ENCODE data around the gene DDX41.

The DDX41 gene

DNA sequence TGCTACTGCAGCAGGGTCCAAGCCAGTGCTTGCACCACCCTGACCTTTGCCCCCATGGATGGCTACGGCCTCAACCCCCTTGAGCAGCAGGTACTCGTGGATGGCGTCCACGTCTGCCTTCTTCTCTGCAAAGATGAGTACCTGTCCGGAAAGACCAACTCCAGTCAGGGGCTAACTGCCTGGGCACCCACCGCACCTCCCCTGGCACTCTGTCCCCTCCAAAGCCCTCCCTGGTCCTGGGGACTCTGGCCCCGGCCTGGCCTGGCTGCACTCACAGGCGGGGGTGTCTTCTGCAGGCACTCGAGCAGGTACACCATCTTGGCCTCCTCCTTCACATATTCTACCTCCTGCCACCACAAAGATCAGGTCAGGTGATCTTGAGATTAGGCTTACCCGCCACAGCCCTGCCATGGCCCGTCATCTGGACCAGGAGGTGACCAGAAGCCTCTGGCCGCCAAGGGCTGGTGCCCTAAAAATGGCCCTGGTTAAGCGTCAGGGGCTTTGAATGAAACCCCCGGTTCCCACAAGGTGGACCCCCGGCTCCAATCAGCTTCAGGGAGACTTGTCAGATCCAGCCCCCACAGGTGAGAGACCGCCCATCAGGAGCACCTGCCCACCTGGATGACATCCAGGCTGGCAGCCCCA, 3.9 kb downstream of the DDX41 start:
- no peak for DNase-seq (ENCODE audit: low read depth)

- DNase-seq (ENCODE audit: low read depth): no peak
Observed at GRCh38 chr5:177511796-177512675, 4.7 kb downstream of the DDX41 start.

GRCh38 chr5:177511181-177511580, 5.6 kb downstream of the DDX41 start:
- DNase-seq (ENCODE audit: low read depth): no peak

- DNase-seq (ENCODE audit: low read depth): no peak
Observed at GRCh38 chr5:177510567-177511053, 6.2 kb downstream of the DDX41 start.

DNA sequence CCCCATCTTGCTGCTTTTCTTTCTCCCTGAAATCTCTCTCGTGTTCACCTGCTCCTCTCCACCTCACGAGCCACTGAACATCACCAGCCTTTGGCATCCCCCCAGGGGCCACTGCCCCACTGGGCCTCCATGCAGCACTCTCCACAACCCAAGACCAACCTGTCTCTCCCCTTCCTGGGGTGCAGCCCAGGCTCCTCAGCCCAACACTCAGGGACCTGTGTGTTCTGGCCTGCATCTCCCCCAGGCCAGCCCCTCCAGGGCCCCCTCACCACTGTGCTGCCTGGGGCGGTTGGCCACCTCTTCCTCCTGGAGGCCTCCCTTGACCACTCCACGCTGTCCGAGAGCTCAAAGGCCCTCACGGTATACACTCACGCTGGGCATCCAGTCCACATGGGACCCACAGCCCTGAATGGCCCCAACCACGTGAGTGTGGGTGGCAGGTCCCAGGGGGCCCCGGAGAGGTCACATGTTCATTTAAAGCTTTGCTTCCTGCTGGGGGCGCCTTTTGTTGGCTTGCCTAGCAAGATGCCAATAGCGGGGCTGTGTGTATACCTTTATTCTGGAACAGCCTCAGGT, 6.7 kb downstream of the DDX41 start:
- DNase-seq (ENCODE audit: low read depth): no peak

GRCh38 chr5:177509381-177509951, 7.3 kb downstream of the DDX41 start, which contains the start of gene DOK3:
DOK3 (minus strand) TSS chr5:177509826; CDS start chr5:177509540, 286 bp downstream.
- DNase-seq (ENCODE audit: low read depth): no peak

DNA sequence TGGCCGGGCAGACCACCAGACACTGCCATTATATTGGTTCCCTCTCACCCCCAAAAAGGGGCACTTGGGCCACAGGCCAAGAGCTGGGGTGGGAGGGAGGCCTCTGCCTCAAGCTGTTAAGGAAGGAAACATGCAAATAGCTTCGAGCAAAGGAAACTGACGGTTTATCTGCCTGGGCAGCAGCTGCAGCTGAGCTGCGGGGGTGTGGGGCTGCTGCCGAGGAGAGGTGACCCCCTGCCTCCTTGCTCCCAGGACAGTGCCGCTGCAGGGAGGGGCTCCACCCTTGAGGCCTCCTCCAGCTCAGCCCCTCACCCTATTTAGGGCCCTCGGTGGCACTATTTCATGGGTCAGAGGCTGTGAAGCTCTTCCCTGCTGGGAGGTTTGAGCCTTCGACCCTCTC, 7.9 kb downstream of the DDX41 start:
- DNase-seq (ENCODE audit: low read depth): no peak

DNA sequence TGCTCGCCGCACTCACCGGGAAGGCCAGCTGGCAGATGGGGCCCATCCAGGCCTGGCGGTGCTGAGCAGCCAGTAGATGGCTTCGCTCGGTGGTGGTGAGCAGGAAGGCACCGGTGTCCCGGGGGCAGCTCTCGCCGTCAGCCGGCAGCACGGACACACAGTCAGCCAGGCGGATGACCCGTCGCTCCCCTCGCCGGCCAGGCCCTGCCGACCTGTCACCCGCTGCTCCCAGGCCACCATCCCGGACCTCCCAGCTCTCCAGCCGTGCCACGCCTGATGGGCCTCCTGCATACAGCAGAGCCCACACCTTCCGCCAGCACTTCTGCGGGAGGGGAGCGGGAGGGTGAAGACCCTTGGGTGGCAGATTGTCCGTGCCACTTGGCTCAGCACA, 8.5 kb downstream of the DDX41 start:
- DNase-seq (ENCODE audit: low read depth): no peak

GRCh38 chr5:177507596-177508220, 9.1 kb downstream of the DDX41 start:
- no peak for DNase-seq (ENCODE audit: low read depth)

- DNase-seq (ENCODE audit: low read depth): no peak
Observed at GRCh38 chr5:177507165-177507564, 9.6 kb downstream of the DDX41 start.

DNA sequence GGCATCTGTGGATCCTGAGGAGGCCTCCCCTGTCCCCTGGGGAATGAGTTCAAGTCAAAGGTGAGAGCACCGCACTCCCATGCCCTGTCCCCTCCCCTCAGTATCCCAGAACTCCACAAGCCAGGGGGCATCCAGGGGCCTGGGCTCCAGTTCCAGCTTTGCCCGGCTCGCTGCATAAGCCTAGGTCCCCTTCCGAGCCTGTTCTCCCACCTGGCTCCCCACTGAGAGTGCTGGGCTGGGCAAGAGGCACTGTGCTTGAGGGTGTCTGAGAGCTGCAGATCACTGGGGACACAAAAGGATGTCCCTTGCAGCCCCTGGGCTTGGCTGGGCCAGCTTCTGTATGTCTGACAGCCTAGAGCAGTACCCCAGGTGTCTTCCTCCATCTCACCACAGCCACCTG, 11.7 kb downstream of the DDX41 start:
- no peak for DNase-seq (ENCODE audit: low read depth)

GRCh38 chr5:177504086-177505056, 12.4 kb downstream of the DDX41 start:
- DNase-seq (ENCODE audit: low read depth): no peak

DNA sequence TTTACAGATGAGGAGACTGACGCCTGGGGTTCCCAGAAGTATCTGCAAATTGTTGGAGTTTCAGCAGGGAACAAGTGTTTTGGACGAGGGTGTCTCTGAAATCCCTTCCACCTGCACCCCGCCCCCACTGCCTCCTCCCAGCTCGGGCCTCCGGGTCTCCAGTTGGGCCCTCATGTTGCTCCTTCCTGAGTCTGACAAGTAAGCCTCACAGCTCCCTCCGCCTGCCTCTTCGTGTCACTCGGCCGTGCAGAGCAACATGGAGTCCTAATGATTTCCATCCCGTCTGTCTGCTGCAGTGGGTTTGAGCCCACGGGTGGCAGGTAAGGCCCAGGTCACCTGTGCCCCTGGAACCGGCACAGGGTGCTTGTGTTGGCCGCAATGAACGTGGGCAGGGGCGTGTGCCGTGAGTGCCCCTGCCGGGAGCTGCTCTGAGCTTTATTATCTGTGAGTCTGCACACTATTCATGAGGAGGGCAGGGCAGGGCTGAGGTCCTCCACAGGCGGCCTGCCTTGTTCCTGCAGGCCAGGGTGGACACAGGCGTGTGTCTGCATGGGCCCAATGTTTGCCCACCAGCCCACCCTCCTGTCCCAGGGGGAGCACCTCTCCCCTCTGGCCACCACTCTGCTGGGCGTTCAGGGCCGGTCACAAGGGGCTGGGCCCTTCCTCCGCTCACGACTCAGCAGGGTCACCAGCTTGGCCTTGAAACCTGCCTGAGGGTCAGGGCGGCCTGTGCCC, 13.2 kb downstream of the DDX41 start:
- DNase-seq (ENCODE audit: low read depth): no peak

- no peak for DNase-seq (ENCODE audit: low read depth)
Observed at GRCh38 chr5:177502886-177503285, 13.9 kb downstream of the DDX41 start.

GRCh38 chr5:177501874-177502678, 14.7 kb downstream of the DDX41 start:
- no peak for DNase-seq (ENCODE audit: low read depth)

DNA sequence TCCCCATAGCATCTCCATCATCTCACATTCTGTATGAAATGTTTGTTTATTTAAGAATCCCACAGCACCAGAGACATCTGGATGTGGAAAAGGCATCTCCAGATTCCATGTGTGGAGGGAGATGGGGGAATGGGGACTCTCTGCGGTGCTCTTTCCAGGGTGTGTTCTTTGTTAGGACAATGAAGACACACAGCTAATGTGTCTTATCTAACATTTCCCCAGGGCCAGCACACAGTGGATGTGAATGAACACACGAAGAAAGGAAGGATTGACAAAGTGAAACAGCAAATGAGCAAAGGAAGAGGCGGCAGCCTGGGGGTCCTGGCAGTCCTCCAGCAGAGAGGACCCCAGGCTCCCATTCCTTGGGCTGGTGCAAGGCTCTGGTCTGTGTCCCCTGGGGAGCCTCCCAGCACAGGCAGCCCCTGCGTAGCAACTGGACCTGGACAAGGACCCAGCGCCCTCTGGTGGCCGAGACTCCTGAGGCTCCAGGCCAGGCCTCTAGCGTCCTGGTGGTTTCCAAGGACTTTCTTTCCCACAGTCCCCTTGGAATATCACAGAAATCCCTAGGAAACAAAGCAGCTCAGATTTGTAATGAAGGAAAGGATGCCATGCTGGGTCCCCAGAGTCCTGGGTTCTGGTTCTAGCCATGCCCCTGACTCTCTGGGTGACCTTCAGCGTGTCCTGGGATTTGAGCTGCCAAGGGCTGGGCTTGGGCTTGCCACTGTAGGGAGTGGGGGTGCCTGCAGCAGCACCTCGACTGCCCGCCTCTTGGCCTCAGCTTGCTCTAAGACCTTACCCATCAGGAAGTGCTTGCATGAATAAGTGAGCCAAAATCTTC, 15.9 kb downstream of the DDX41 start:
- DNase-seq (ENCODE audit: low read depth): no peak

DNA sequence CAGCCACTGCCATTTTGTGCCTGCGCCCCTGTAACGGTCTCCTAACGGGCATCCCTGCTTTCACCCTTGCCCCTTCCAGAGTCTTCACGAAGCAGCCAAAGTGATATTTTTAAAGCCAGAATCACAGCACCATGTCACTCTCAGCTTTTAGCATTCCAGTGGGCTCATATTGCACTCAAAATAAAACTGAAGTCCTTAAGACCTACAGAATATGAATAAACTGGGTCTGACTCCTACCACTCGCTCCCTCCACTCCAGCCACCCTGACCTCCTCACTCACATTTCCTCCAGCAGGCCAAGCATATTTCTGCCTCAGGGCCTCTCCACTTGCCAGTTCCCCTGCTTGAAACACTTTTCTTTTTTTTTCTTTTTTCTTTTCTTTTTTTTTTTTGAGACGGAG, 16.9 kb downstream of the DDX41 start:
- no peak for DNase-seq (ENCODE audit: low read depth)

DNA sequence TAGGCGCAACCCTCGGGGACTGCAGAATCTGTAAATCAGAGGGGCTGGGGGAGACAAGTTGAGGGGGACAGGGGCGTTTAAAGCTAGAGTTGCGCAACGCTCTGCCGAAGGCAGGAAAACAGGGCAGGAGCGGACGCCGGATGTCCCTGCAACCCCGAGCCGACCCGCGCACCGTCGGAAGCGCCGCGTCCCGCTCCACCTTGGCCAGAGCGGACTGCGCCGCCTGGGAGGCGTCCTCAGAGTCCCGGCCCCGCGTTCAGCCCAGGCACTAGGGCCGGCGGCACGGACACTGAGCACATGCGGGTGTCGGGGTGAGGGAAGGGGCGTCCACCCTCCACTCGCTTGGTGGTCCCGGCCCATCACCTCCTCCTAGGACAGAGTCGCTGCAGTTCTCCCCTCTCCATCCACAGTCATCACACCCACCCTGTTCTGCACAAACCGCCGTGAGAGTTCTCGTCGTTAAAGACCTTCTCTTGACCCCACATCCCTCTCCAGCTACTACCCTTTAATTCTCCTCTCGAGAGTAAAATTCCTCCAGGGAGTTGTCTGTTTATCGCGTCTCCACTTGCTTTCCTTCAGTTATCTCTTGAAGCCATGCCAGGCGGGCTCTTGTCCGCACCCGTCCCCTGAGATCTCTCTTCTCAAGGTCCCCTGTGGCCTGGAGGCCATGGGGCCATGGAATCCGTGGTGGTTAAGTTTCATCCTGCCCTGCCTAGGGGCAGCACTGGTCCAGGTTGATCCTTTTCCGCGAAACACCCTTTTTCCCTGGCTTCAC, 18.6 kb downstream of the DDX41 start:
- DNase-seq (ENCODE audit: low read depth): no peak
